ENCODE results near the gene KCNJ5. TPM values are rescaled to one million over a fixed set of nuclear protein-coding genes. Genes with fewer than 3 reads are reported as not detected.
A peak's percentile ranks its signal among the peaks of the same experiment; 100 is the strongest.

Gene KCNJ5
- total and polyA plus RNA-seq, 2 of the 4 experiments (the other 2 are of a cell fraction) = 0.07 to 0.18 TPM

- Histone ChIP-seq H2BK20ac (ENCODE audit: low read depth, low read length) (peak overlapping the region; percentile 78), H3K9ac (ENCODE audit: low read depth, low read length) (no peak overlapping the region), H3K36me3 (ENCODE audit: control insufficient read depth, insufficient read depth, low read length) (no peaks in the 10 kb centered on the region), H4K91ac (ENCODE audit: insufficient read depth, low read depth, low read length) (peak overlapping the region; percentile 19; the same call in 1 of the 2 replicates), H2AK5ac (ENCODE audit: low read depth, low read length) (peak overlapping the region; percentile 77), H3K9me1 (ENCODE audit: insufficient read depth, low read length) (peaks cover 7% of the 10 kb centered on the region; the same call in 1 of the 2 replicates), H3K4me2 (ENCODE audit: low read depth, low read length) (no peak overlapping the region), H4K20me1 (ENCODE audit: insufficient read depth, low read length) (no peaks in the 10 kb centered on the region), H2BK15ac (ENCODE audit: low read depth, low read length) (peak overlapping the region; percentile 34; the same call in 1 of the 3 replicates), H4K8ac (ENCODE audit: low read depth in 2 of 2, low read length in 2 of 2) (0 out of 4 replicates have a peak overlapping the region, but pooled peaks of 1 of the 2 experiments have one; percentile 19), H2AK9ac (replicated peaks; ENCODE audit: low read depth, low read length, poor library complexity) (no peak overlapping the region), H3K18ac (ENCODE audit: low read depth, low read length) (0 out of 2 replicates have a peak overlapping the region, but pooled peaks have one; percentile 9), H3K4me3 (ENCODE audit: insufficient read depth, low read depth, low read length) (no peak overlapping the region), H3K4ac (ENCODE audit: low read depth, low read length) (peak overlapping the region; percentile 71), H3K4me1 (ENCODE audit: control insufficient read depth, insufficient read depth, low read length) (peaks cover 31% of the 10 kb centered on the region), H3K23ac (ENCODE audit: low read depth, low read length) (no peak overlapping the region), H3K79me1 (ENCODE audit: low read depth in 1 of 2, low read length in 2 of 2) (no peaks in the 10 kb centered on the region), H3K56ac (ENCODE audit: extremely low read depth, insufficient read depth, low read length) (no peak overlapping the region; the same call in 1 of the 2 replicates), H3K14ac (replicated peaks; ENCODE audit: low read depth, low read length) (0 out of 2 replicates have a peak overlapping the region, but pooled peaks have one; percentile 35), H4K5ac (ENCODE audit: low read depth, low read length) (no peak overlapping the region), H3K27ac (ENCODE audit: insufficient read depth, low read length) (no peak overlapping the region), H2AFZ (replicated peaks; ENCODE audit: low read length, poor library complexity) (no peak overlapping the region), H2BK120ac (ENCODE audit: low read depth, low read length) (peak overlapping the region; percentile 56), H3K27me3 (ENCODE audit: control insufficient read depth, insufficient read depth, low read length) (no peaks in the 10 kb centered on the region), H2BK5ac (ENCODE audit: low read depth, low read length, poor library complexity, severe bottlenecking) (no peak overlapping the region), H3K9me3 (ENCODE audit: control insufficient read depth, insufficient read depth, low read length) (peaks cover 3% of the 10 kb centered on the region; the same call in 1 of the 2 replicates)
- no CpG with 5 or more reads among the region's 4 CpGs for WGBS, 2 experiments (ENCODE audit: extremely low coverage in 2 of 2, insufficient read length in 1 of 2)
- no peak for TF ChIP-seq RAD21 (IDR thresholded peaks at IDR 0.05; ENCODE audit: low read length)
- no peak for TF ChIP-seq CEBPB (IDR thresholded peaks at IDR 0.05; ENCODE audit: low read depth, low read length)
- TF ChIP-seq, protein P1, sequence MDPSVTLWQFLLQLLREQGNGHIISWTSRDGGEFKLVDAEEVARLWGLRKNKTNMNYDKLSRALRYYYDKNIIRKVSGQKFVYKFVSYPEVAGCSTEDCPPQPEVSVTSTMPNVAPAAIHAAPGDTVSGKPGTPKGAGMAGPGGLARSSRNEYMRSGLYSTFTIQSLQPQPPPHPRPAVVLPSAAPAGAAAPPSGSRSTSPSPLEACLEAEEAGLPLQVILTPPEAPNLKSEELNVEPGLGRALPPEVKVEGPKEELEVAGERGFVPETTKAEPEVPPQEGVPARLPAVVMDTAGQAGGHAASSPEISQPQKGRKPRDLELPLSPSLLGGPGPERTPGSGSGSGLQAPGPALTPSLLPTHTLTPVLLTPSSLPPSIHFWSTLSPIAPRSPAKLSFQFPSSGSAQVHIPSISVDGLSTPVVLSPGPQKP (IDR thresholded peaks at IDR 0.05; ENCODE audit: borderline replicate concordance, low read depth, low read length) = no peak
- no peak for TF ChIP-seq RCOR1 (IDR thresholded peaks at IDR 0.05; ENCODE audit: insufficient replicate concordance, low read length)
- no peak for TF ChIP-seq FOS (IDR thresholded peaks at IDR 0.05; ENCODE audit: low read depth, low read length)
- TF ChIP-seq MAZ (IDR thresholded peaks at IDR 0.05; ENCODE audit: borderline replicate concordance, low read depth, low read length) = no peak
- TF ChIP-seq RFX5 (IDR thresholded peaks at IDR 0.05; ENCODE audit: low read depth, low read length) = no peak
- no peak for TF ChIP-seq MAFK (IDR thresholded peaks at IDR 0.05; ENCODE audit: low read depth, low read length)
- TF ChIP-seq CHD1 (IDR thresholded peaks at IDR 0.05; ENCODE audit: low read depth, low read length) = no peak
- TF ChIP-seq NFE2L2 (IDR thresholded peaks at IDR 0.05; ENCODE audit: low read depth, low read length) = no peak
- TF ChIP-seq CTCF (conservative IDR thresholded peaks at IDR 0.05; ENCODE audit: low read depth, low read length) = no peak
- no peak for TF ChIP-seq SMC3 (IDR thresholded peaks at IDR 0.05; ENCODE audit: low read depth, low read length)
- no peak for TF ChIP-seq USF2 (IDR thresholded peaks at IDR 0.05; ENCODE audit: low read depth, low read length)
- no peak for TF ChIP-seq POLR2A (IDR thresholded peaks at IDR 0.05; ENCODE audit: low read depth, low read length)
- no peak for TF ChIP-seq BHLHE40 (IDR thresholded peaks at IDR 0.05; ENCODE audit: low read depth, low read length)
- no peak for TF ChIP-seq MXI1 (IDR thresholded peaks at IDR 0.05; ENCODE audit: borderline replicate concordance, low read depth, low read length)
- dilution Hi-C loops (cut with HindIII; ENCODE audit: low sequenced_read_pairs, unreplicated experiment) = no loop called here
- no peak for DNase-seq
- no TSS peak for BruUV-seq (replicated peaks)
- intact Hi-C loops (cut with micrococcal nuclease) = no loop called here
- in situ Hi-C loops (cut with MboI; ENCODE audit: low sequenced_read_pairs) = no loop called here
- ChIA-PET POLR2A (ENCODE audit: unreplicated experiment) (no interaction called here), CTCF (interaction anchor here (0.9 to 1.5 kb wide), 3 partner anchors 17 to 49 kb away, joined by 3 read pairs; no protein-coding TSS in a partner anchor)
- ATAC-seq (ENCODE audit: low read depth) = no peak
These were observed 16.4 kb downstream of the KCNJ5 start for GRCh38 chr11:128907585-128907984.
